ENCODE results near the gene CACNA1G.
A peak's percentile ranks its signal among the peaks of the same experiment; 100 is the strongest.

Gene CACNA1G

DNA sequence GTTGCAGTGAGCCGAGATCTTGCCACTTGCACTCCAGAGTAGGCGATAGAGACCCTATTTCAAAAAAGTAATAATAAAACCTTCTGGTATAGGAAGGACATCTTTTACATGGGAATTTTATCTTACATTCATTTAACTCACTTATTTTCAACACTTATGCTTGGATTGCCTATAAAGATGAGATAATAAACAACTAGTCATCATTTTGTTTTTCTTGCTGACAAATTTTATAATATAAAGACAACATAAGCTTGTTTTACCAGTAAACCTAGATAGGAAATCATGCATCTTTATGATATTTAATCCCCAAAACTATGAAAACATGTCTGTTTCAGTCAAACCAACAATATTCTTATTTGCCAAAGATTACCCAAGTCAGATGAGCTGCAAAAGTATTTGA is 91.1 kb downstream of the CACNA1G start:
- no peak for DNase-seq (ENCODE audit: low read depth)

DNA sequence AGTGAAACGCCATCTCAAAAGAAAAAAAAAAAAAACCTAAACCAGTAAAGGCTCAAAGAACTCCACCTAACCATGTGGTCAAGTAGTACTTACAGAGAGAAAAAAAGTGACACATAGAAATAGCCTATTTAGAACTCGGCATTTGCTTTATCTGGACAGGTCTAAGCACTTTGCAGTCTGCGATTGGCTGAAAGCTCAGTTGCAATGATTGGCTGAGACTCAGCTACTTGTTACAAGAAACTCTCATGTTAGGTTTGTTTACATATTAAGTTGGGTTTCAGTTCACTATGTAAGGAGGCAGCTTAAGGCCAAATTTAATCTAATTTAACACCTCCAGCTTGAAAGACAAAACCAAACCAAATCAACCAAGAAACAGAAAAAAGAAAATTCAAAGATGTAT is 93.2 kb downstream of the CACNA1G start:
- no peak for DNase-seq (ENCODE audit: low read depth)

DNA sequence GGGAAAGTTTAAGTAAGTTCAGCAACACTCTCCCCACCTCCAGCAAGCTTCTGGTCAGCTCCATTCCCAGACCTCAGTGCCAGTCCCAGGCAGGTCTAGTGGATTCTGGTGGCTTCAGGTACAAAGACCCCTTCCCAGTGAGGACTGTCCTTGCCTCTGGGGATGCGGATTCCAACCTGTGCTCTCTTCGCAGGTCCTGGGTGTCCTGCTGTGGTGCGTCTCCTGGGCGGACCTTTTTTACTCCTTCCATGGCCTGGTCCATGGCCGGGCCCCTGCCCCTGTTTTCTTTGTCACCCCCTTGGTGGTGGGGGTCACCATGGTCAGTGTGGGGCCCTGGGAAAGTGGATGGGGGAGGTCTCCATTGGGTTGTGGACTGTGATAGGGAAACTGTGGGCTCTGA is 96.0 kb downstream of the CACNA1G start:
- DNase-seq (ENCODE audit: low read depth): no peak

DNA sequence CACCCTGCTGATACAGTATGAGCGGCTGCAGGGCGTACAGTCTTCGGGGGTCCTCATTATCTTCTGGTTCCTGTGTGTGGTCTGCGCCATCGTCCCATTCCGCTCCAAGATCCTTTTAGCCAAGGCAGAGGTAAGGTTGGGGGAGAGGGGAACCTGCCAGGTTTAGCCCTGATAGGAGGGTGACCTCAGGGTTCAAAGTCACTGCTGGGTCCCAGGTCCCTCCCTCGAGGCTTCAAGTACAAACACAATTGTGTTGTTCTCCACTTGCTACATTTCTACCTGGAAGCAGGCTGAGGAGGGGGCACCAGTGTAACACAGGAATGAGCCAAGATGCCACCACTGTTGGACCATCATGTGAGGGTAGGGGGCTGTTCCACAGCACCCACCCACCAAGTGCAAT is 96.5 kb downstream of the CACNA1G start:
- no peak for DNase-seq (ENCODE audit: low read depth)

DNA sequence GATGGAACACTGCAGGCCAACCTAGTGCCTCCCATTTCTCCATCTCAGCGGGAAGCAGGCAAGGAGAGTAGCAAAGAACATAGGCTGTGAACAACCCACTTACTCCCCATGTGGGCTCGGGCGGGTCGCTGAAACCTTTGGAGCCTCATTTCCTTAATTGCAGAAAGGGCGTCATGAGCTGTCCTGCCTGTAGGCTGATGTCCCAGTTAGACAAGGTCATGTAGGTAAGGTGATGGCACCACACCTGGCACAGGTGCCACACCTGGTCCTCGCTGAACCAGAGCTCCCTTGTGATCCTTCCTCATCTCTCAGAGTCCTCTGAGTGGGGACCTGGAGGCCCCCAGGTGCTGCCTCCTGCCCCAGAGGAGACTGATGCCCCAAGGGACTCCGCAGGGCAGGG is 97.1 kb downstream of the CACNA1G start:
- DNase-seq (ENCODE audit: low read depth): no peak

DNA sequence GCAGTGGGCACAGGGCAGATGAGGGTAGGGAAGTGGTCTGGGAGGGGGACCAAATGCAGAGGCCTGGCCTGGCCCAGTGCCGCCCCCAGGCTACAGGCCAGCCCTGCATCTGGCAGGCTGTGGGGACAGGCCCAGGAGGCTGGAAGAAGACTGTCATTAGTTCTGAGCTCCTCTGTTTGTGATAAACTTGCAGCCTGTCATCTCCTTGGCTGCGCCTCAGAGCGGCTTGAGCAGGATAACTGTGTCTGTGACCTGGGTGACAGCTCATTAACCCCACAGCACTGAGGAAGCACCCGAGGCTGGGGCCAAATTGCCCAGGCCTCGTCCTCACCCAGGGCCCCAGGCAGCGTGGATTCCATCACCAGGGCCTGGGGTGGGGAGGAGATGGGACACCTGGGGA is 98.1 kb downstream of the CACNA1G start:
- no peak for DNase-seq (ENCODE audit: low read depth)

DNA sequence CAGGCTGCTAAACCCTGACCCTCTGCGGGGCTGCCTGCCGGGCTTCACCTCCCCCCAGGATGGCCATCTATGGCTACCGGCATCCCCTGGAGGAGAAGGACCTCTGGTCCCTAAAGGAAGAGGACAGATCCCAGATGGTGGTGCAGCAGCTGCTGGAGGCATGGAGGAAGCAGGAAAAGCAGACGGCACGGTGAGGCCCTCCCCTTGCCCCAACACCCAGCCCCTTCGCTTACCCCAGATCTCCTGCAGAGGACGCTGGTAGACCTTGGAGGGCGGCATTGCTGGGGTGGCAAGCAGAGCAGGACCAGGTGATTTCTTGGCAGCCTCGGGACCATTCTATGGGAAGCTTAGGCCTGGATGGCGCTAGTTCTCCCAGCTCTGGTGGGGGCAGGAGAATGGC is 98.7 kb downstream of the CACNA1G start:
- DNase-seq (ENCODE audit: low read depth): no peak

DNA sequence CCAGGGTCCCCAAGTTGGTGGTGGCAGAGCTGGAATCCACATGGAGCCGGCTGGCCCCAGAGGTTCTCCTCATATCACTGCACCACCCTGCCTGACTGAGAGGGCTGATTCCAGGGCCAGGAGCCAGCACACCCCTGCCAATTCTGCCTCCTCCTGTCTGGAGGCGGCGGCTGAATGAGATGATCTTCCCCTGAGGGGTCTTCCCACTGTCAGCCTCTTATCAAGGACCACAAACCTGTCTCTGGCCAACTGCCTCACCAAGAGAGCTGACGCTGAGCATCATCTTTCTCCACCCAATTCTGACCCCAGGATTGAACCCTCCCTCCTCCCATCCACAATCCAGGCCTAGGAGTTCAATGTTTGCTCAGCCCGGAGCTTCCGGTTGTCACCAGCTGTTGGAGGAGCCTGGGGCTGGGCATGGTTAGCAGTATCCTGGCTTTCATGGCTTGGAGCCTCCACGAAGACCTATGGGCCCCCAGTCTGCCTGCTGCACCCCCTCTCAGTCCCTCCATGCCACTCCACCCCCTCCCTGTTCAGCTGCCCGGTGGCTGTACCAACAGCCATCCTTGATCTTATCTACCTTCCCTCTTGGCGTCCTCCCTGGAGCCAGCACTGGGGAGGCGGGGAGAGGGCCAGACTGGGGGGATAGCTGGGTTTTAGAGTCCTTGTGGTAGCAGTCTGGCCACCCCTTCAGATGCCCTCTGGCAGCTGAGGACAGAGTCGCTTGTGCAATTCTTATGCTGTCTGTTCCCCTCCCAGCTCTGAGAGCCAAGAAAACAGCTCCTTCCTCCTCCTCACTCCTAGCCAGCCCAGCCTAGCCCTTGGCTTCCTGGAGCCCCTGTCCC is 99.7 kb downstream of the CACNA1G start:
- DNase-seq (ENCODE audit: low read depth): no peak

DNA sequence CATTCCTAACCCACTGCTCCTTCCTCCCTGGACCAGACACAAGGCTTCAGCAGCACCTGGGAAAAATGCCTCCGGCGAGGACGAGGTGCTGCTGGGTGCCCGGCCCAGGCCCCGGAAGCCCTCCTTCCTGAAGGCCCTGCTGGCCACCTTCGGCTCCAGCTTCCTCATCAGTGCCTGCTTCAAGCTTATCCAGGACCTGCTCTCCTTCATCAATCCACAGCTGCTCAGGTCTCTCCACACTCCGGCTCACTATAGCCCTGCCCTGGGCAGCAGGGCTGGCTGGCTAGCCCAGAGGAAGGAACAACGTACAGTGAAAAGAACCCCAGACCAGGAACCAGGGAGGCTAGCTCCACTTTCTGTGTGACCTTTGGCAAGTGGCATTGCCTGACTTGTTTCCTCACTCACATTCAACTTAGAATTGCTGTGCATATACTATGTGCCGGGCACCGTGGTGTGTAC is 100.4 kb downstream of the CACNA1G start:
- DNase-seq (ENCODE audit: low read depth): no peak

DNA sequence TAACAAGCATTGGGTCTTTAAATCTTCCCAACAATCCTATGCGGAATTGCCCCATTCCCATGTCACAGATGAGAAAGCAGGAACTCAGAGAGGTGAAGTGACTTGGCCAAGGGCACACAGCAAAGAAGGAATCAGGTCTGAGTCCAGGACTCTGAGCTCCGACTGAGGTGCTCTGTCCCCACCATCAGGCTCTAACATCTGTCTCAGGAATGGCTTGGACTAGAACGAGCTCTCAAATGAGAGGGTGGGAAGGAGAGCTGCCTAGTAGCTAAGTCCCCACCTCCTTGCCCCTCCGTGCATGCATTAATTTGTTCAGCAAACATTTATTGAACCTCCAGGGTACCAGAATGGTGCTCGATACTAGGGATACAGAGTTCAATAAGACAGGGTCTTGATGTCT is 100.8 kb downstream of the CACNA1G start:
- DNase-seq (ENCODE audit: low read depth): no peak

DNA sequence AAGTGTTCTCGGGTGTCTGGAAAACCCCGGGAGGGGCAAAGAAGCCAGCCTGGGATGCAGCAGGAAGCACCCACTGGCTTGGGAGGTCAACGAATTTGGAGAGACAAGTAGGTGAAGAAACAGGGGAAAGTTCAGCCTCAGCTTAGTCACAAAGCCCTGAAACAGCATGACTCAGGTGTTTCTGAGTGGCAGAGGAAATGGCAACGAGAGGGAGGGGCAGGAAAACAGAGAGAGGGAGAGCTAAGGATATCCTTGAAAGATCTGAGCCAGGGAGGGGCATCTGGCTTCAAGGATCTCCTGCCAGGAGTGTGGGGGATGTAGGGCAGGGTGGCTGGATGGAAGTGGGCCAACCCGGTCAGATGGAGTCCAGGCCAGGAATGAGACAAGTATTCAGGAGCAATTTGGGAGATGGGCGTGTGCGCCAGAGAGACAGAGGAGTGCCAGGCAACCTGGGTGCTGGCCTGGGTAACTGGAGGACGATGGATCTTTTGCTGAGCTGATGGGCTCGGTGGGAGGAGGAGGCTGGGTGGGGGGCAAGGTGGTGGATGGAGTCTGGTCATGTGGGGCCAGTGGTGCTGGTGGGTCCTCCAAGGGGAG is 101.4 kb downstream of the CACNA1G start:
- peak; percentile 10 for DNase-seq (ENCODE audit: low read depth)

DNA sequence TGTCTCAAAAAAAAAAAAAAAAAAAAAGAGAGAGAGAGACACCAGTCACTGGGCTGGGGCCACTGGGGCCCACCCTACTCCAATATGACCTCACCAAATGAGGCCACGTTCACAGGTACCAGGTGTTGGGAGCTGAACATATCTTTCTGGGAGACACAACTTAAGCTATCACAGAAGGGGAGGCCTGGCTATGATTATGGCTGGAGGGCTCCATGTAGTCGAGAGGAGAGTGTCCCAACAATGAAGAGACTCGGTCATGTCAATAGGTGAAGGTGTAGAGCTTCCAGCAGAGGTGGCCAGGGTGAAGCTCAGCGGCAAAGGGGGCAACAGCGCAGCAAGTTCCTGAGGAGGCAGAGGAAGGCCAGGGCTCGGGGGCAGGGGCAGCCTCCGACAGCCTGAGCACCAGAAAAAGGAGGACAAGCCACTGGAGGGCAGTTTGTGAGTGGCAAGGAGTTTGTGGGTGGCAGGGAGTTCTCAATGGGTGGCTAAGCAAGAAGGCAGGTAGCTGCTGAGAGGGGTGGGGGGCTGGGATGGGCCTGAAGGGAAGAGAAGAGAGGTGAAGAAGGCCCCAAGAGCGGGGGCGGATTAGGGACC is 102.2 kb downstream of the CACNA1G start:
- no peak for DNase-seq (ENCODE audit: low read depth)

DNA sequence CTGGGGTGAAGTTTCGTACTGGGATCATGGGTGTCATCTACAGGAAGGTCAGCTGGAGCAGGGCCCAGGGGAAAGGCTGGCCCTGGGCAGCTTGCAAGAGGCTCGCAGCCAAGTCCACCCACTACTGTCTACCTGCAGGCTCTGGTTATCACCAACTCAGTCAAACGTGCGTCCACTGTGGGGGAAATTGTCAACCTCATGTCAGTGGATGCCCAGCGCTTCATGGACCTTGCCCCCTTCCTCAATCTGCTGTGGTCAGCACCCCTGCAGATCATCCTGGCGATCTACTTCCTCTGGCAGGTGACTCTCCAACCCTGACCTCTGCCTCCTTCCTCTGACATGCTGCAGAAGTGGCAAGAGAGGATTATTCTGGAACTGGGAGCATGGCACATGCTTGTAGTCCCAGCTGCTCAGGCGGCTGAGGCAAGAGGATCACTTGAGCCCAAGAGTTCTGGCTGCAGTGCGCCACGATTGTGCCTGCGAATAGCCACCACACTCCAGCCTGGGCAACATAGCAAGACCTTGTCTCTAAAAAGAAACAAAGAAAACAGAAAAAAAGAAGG is 103.4 kb downstream of the CACNA1G start:
- DNase-seq (ENCODE audit: low read depth): no peak

DNA sequence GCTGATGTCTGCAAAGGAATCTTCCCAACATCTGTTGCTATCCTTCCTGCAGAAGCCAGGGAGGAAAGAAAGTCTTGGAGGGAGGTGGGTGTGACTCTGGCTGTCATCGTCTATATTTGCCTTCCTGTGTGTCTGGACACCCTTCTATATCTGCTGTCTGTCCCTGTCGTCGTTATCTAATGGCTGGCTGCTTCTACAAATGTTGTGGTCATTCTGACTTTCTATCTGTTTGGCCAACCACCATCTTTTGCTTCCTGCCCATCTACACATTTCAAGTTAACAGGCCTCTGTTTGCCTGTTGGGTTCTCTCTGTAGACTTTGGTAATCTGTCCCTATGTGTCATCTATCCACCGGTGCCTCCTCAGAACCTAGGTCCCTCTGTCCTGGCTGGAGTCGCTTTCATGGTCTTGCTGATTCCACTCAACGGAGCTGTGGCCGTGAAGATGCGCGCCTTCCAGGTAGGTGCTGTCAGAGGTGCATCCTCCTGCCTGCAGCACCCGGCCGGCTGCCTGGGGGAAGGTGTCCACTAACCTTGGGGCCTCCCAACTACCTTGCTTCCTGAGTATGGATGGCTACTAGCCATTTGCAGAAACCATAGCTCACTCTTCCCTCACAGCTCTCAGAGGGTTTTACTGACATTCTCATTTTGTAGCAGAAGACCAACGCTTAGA is 104.4 kb downstream of the CACNA1G start:
- no peak for DNase-seq (ENCODE audit: low read depth)

DNA sequence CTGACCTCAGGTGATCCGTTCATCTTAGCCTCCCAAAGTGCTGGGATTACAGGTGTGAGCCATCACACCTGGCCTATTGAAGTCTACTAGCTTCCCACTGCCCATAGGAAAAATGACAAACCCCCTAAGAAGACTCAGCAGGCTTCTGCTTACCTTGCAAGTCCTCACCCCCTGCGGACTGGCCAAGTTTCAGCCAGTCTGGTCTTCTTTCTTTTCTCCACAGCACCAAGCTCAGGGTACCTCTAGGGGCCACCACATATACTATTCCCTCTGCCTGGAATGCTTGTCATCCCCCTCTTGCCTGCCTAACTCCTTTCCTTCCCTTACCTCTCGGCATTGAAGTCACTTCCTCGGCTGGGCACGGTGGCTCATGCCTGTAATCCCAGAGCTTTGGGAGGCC is 105.3 kb downstream of the CACNA1G start:
- no peak for DNase-seq (ENCODE audit: low read depth)

DNA sequence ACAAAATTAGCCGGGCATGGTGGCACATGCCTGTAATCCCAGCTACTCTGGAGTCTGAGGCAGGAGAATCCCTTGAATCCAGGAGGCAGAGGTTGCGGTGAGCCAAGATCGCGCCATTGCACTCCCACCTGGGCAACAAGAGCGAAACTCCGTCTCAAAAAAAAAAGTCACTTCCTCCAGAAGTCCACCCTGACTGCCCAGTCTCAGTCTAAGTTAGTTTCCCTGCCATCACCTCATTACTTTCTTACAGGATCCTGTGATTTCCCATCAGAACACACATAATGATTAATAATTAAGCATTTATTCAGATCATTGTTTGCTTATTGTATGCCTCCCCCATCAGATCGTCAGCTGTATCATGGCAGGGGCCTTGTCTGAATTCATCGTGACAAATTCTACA is 105.8 kb downstream of the CACNA1G start:
- DNase-seq (ENCODE audit: low read depth): no peak

DNA sequence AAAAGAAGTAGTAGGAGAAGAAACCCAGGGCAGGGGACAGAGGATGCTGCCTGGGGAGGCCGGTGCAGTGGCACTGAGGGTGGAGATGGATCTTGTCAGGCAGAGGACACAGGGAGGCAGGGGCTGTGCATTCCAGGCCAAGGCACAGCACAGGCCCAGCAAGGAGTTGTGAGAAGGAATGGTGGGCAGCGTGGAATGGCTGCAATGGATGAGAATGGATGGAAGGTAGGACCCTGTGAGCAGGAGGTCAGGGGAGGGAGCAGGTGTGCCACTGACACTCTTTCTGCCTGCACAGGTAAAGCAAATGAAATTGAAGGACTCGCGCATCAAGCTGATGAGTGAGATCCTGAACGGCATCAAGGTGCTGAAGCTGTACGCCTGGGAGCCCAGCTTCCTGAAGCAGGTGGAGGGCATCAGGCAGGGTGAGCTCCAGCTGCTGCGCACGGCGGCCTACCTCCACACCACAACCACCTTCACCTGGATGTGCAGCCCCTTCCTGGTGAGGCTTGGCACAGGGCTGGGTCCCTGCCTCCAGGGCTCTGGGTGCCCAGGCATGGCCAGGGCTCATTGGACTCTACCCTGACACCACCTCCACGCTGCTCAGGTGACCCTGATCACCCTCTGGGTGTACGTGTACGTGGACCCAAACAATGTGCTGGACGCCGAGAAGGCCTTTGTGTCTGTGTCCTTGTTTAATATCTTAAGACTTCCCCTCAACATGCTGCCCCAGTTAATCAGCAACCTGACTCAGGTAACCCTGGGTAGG is 106.9 kb downstream of the CACNA1G start:
- no peak for DNase-seq (ENCODE audit: low read depth)

DNA sequence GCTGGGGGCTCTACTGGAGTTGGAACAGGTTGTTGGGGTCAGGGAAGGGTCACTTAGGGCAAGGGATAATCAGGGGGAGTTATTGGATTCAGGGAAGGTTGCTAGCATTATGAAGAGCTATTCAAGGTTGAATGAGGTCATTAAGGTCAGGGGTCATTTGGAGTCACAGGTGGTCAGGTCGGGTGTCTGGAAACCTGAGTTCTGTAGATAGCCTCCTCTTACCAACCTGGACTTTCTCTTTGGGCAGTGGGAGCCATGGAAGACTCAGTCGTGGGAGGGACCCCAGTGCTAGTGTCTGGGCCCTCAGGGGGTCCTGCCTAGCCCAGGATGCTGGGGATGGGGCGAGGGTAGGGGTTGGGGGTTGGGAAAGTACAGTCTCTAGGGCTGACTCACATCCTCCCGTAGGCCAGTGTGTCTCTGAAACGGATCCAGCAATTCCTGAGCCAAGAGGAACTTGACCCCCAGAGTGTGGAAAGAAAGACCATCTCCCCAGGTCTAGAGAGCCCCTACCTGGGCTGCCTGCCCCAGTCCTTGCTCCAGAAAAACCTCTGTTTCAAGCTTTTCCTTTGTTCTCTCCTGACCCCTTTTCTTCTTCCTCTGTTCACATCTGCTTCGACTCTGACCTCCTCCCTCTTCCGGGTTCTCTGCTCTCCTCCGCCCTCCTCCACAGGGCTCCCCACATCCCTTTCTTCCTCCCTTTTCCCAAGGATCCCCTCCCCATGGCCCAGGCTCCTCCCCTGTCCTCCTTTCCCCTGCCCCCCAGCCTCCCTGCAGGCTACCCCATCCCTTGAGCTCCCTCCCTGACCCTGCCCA is 107.7 kb downstream of the CACNA1G start:
- no peak for DNase-seq (ENCODE audit: low read depth)

DNA sequence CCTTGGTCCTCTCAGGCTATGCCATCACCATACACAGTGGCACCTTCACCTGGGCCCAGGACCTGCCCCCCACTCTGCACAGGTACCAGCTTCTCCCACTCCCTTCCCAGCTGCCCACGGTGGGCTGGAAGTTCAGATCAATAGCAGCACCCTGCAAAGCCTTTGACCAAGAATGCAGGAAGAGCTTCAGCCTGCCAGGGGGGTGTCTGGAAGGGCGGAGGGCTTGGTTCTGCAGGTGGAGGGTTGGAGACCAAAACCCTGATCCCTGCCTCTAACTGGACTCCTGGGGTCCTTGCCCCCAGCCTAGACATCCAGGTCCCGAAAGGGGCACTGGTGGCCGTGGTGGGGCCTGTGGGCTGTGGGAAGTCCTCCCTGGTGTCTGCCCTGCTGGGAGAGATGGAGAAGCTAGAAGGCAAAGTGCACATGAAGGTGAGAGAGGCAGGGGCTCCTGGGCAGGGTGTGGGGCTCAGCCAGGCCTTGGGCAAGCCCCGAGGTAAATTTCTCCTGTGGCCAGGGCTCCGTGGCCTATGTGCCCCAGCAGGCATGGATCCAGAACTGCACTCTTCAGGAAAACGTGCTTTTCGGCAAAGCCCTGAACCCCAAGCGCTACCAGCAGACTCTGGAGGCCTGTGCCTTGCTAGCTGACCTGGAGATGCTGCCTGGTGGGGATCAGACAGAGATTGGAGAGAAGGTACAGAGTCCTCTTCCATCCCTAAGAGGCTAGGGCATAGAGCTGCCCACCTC is 108.5 kb downstream of the CACNA1G start:
- no peak for DNase-seq (ENCODE audit: low read depth)

DNA sequence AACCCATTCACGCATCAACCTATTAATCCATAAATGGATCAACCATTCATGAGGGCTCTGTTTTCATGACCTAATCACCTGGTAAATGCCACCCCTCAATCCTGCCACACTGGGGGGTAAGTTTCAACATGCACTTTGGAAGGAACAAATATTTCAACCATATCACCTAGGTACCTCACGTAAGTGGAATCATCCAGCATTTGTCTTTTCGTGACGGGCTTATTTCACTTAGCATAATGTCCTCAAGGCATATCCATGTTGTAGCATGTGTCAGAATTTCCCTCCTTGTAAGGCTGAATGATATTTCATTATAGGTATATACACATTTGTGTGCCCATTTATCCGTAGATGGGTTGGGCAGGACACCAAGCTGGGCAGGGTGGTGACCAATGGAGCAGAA is 111.6 kb downstream of the CACNA1G start:
- no peak for DNase-seq (ENCODE audit: low read depth)

Data from activated T-cell treated with anti-CD3 and anti-CD28 coated beads for 48 hours (primary cell).